HUES6 (cell line): ENCODE data around the gene MED27.

Experiments used
- H3K27ac ChIP-seq: 2 replicates; pipeline ENCODE4 v1.7.0; 2013; ENCODE audit warnings: low read depth, mild to moderate bottlenecking, low read length, inconsistent platforms
- H3K27me3 ChIP-seq: 2 replicates; pipeline ENCODE4 v1.6.1; 2013; ENCODE audit warnings: low read length; ENCODE audit not compliant: control insufficient read depth, insufficient read depth
- H3K36me3 ChIP-seq: 2 replicates; pipeline ENCODE4 v1.6.1; 2013; ENCODE audit warnings: low read length; ENCODE audit not compliant: control insufficient read depth, insufficient read depth
- H3K4me1 ChIP-seq: 2 replicates; pipeline ENCODE4 v1.6.1; 2013; ENCODE audit warnings: low read length; ENCODE audit not compliant: control insufficient read depth, insufficient read depth
- H3K4me3 ChIP-seq: 2 replicates; pipeline ENCODE4 v1.5.1; 2013; ENCODE audit warnings: low read depth, low read length
- H3K9ac ChIP-seq: one replicate; pipeline ENCODE4 v1.6.1; 2013; ENCODE audit warnings: mild to moderate bottlenecking, low read length
- H3K9me3 ChIP-seq: 2 replicates; pipeline ENCODE4 v1.6.1; 2013; ENCODE audit warnings: low read depth, low read length; ENCODE audit not compliant: control insufficient read depth, insufficient read depth

MED27 gene

DNA sequence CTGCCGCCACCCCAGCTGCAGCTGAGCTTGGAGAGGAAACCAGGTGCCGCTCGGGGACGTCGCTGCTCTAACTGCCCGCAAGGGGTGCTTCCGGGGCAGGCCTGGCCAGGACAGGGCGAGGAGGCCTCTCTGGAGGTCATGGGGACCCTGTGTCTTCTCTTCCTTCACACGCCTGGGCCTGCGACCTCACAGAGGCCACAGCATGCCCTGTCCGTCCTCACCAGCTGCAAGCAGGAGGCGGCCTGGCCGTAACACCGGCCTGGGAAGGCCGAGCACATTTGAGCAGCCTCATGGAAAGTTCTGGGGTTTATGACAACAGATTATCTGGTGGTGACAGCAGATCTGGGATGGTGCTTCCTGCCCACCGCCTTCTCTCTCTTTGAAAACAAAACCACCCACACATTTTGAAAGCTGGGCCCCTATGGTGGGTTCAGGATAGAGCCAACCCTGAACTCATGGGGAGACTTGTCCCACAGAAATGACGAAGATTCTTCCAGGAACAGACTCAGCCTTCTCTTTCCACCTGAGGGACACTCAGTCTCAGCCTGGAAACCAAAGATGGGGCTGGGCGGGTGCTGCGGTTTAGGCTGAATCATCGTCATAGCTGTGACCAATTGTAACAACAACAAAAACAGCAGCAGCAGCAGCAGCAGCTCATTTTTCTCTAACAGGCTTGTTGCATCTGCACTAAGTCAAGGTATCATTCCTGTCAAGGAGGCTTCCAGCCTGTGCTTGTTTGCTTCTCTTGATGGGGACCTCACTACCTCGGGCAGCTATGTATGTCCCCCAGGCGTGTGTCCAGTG is 240.2 kb downstream of the MED27 start:
- no peak overlapping the region for H3K4me3 ChIP-seq
- H3K27me3 ChIP-seq, result no peaks in the 10 kb centered on the region
- H3K4me1 ChIP-seq, result peaks cover 3% of the 10 kb centered on the region; the same call in 1 of the 2 replicates
- H3K9me3 ChIP-seq, result no peaks in the 10 kb centered on the region
- no peak overlapping the region for H3K9ac ChIP-seq
- no peaks in the 10 kb centered on the region for H3K36me3 ChIP-seq
- no peak overlapping the region for H3K27ac ChIP-seq

DNA sequence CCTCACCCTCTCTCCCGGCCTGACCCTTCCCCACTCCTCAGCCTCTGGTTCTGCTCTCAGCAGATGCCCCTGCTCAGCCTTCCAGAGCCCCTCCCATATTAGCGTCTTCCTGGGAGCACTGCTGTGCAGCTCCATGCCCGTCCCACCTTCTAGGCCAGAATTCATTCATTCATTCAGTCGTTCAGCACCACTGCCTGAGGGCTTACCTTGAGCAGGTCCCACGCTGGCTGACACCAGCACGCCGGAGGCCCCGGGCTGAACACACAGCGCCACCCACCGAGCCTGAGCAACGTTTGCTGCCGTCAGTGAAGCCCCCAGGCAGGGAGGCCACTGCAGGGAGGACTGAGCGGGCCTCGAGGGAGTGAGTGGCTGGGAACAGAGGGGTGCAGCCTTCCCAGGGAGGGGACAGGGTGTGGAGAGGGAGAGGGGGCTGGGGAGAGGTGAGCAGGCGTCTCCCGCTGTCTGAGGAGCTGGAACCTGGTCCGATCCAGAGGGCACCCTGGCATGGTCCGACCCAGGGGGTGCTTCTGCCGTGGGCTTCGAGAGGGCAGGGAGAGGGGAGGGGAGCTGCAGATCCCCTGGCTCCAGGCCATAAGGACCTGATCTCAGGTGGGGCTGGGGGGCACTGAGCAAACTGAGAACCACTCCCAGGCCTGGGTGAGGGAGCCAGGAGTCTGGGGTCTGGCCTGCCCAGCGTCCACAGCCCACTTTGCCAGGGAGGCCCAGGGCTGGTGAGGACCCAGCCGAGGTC is 241.0 kb downstream of the MED27 start:
- Histone ChIP-seq H3K9me3 (peaks cover 7% of the 10 kb centered on the region), H3K4me3 (no peak overlapping the region), H3K4me1 (peaks cover 3% of the 10 kb centered on the region; the same call in 1 of the 2 replicates), H3K27ac (no peak overlapping the region), H3K36me3 (no peaks in the 10 kb centered on the region), H3K27me3 (no peaks in the 10 kb centered on the region), H3K9ac (no peak overlapping the region)

DNA sequence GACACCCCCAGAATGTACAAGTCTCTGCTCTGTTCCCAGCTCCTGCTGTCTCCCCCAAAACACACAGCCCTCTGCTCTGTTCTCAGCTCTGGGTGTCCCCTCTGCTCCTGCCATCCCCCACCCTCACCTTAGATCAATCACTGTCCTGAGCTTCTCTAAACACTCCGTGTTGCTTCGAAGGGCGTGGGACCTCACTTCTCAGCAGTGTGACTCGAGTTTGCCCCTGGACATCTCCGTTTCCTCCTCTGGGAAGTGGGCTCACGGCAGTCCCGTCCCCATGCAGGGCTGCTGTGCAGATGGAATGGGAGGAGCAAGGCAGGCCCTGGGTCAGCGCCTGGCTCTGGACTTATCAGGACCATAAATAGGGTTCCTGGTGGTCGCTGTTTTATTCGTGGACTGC is 241.8 kb downstream of the MED27 start:
- no peak overlapping the region for H3K9ac ChIP-seq
- H3K4me1 ChIP-seq, result peaks cover 3% of the 10 kb centered on the region; the same call in 1 of the 2 replicates
- no peak overlapping the region for H3K27ac ChIP-seq
- H3K9me3 ChIP-seq, result peaks cover 14% of the 10 kb centered on the region
- H3K36me3 ChIP-seq, result no peaks in the 10 kb centered on the region
- no peaks in the 10 kb centered on the region for H3K27me3 ChIP-seq
- no peak overlapping the region for H3K4me3 ChIP-seq

DNA sequence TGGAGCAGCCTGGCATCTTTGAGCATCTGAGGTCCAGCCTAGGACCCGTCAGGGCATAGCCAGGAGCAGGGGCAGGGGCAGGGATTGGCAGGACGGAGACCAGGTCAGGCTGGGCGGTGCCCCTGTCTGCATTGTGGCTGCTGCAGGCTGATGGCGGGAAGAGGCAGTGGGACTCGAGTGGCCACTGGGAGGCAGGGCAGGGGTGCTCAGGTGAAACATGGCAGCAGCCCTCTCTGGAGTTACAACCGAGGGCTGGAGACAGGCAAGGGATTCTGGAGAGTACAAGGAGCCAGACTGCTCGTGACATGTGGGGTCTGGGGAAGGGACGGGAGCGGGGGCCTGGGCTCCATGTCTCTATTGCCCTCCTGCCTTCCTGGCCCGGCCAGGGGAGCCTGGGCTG is 242.4 kb downstream of the MED27 start:
- peaks cover 14% of the 10 kb centered on the region for H3K9me3 ChIP-seq
- H3K4me3 ChIP-seq, result no peak overlapping the region
- no peaks in the 10 kb centered on the region for H3K36me3 ChIP-seq
- no peak overlapping the region for H3K9ac ChIP-seq
- no peaks in the 10 kb centered on the region for H3K27me3 ChIP-seq
- peaks cover 3% of the 10 kb centered on the region; the same call in 1 of the 2 replicates for H3K4me1 ChIP-seq
- no peak overlapping the region for H3K27ac ChIP-seq

DNA sequence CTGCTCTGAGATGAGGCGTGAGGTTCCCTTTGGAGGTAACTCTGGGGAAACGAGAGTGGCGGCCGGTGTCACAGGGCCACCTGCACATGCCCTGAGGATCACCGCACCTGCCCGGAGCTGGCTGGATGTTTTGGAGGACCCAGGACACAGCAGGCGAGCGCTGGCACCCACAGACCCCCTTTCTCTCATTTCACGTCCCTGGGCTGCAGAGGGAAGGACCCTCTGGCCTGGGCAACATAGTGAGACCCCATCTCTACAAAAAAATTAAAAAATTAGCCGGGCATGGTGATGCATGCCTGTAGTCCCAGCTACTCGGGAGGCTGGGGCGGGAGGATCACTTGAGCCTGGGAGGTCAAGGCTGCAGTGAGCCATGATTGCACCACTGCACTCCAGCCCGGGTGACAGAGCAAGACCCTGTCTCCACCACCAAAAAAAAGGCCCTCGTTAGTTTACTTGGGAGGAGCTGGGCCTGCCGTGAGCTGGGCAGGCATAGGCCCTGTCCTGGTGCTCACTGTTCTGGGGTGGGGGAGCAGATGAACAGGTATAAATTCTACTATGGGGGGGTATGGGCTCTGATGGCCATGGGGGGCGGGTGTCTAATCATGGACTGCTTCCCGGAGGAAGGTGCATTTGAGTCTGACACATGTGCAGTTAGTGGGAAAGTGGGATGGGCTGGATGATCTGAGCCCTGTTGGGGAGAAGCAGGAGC is 242.9 kb downstream of the MED27 start:
- no peak overlapping the region for H3K9ac ChIP-seq
- peaks cover 14% of the 10 kb centered on the region for H3K9me3 ChIP-seq
- no peaks in the 10 kb centered on the region for H3K27me3 ChIP-seq
- peaks cover 3% of the 10 kb centered on the region; the same call in 1 of the 2 replicates for H3K4me1 ChIP-seq
- H3K27ac ChIP-seq, result no peak overlapping the region
- no peak overlapping the region for H3K4me3 ChIP-seq
- no peaks in the 10 kb centered on the region for H3K36me3 ChIP-seq

DNA sequence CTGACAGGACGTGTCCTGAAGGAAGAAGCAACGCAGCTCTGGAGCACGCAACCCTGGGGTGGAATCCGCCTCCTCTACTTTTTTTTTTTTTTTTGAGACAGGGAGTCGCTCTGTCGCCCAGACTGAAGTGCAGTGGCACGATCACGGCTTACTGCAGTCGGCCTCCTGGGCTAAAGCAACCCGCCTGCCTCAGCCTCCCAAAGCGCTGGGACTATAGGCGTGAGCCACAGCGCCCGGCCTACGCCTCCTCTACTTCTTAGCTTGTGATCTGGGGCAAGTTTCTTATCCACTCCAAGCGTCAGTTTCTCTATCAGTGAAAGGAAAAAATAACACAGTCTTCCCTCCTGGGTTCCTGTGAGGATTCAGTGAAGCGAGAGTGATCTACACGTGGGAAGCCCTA is 243.6 kb downstream of the MED27 start:
- Histone ChIP-seq H3K4me1 (peaks cover 3% of the 10 kb centered on the region; the same call in 1 of the 2 replicates), H3K9me3 (peaks cover 14% of the 10 kb centered on the region), H3K36me3 (no peaks in the 10 kb centered on the region), H3K9ac (no peak overlapping the region), H3K27me3 (no peaks in the 10 kb centered on the region), H3K4me3 (no peak overlapping the region), H3K27ac (no peak overlapping the region)

DNA sequence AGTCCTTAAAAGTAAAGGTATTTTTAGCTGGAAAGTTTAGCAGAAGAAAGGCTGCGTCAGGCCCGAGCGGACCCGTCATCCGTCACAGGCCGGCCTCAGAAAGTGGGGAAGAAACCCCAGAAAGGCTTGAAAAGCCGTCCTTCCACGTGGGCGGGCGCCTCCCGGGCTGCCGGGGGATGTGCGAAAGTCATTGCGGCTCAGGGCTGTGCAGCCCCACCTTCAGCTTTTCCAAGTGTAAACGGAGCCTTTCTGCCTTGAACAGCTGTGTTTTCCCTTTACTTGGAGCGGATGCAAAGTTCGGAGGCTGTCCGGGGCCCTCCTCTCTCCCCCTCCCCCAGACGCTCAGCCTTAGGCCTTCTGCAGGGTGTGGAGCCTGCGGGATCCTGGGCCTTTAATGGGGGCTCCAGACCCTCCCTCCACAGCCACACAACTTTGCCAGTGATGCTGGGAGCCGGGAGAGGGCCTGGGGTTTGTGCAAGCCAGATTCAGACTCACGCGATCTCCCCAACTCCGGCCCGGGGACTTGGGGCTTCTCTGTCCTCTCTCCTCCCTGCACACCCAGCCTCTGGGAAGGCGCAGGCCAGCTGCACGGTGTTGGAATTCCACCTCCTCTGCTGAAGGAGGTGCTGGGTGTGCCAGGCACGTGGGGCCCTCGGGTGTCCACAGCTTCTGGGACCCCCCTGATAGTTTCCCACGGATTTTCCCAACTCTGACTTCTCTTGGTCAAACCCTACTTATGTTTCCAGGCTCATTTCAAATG is 244.3 kb downstream of the MED27 start:
- no peak overlapping the region for H3K4me3 ChIP-seq
- H3K9ac ChIP-seq, result no peak overlapping the region
- H3K36me3 ChIP-seq, result no peaks in the 10 kb centered on the region
- H3K4me1 ChIP-seq, result peaks cover 3% of the 10 kb centered on the region; the same call in 1 of the 2 replicates
- H3K27ac ChIP-seq, result no peak overlapping the region
- peaks cover 14% of the 10 kb centered on the region for H3K9me3 ChIP-seq
- H3K27me3 ChIP-seq, result no peaks in the 10 kb centered on the region

DNA sequence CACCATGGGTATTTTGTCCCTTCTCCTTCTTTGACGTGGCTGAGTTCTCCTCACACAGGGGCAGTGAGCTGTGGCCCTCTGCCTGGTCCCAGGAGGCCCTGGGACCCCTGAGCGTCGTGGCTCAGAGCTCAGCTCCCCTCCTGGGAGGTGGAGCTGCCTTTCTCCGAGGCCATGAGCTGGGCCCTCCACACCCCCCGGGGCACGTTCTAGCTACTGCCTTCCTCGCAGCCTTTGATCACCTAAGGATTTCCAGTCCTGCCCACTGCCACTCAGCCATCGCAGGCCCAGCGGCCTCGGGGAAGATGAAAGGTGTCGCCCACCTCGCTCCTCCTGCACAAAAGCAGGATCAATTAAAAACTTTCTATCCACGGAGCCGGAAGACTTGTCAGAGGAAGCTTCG is 244.9 kb downstream of the MED27 start:
- Histone ChIP-seq H3K9ac (no peak overlapping the region), H3K27me3 (no peaks in the 10 kb centered on the region), H3K4me1 (peaks cover 3% of the 10 kb centered on the region; the same call in 1 of the 2 replicates), H3K36me3 (no peaks in the 10 kb centered on the region), H3K9me3 (peaks cover 14% of the 10 kb centered on the region), H3K4me3 (no peak overlapping the region), H3K27ac (no peak overlapping the region)

DNA sequence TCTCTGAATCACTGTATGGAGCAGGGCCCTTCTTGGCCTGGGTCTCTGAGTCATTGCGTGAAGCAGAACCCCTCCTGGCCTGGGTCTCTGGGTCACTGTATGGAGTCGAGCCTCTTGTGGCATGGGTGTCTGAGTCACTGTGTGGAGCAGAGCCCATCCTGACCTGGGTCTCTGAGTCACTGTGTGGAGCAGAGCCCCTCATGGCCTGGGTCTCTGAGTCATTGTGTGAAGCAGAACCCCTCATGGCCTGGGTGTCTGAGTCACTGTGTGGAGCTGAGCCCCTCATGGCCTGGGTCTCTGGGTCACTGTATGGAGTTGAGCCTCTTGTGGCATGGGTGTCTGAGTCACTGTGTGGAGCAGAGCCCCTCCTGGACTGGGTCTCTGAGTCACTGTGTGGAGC is 245.8 kb downstream of the MED27 start:
- H3K4me1 ChIP-seq, result peaks cover 3% of the 10 kb centered on the region; the same call in 1 of the 2 replicates

DNA sequence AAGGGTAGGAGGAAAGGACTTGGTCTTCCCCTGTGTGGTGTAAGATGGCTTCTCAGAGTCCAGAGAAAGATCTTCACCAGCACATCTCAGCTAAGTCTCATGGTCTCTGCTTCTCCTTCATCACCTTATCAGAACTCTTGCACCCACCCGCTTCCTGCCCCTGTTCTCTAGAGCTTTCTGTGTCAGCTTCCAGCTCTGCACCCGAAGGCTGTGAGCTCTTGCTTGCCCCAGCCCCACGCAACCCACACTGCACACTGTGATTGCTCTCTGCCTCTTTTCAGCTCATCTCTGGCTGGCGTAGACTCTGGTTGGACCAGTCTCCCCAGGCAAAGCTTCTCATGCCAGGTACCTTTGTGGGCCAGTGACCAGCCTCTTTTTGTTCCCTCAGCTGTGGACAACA is 246.6 kb downstream of the MED27 start:
- H3K36me3 ChIP-seq, result no peaks in the 10 kb centered on the region

More for the DNA sequence above, 245.8 kb downstream of the MED27 start:
- peaks cover 14% of the 10 kb centered on the region for H3K9me3 ChIP-seq
- H3K9ac ChIP-seq, result no peak overlapping the region
- H3K27ac ChIP-seq, result no peak overlapping the region
- no peak overlapping the region for H3K4me3 ChIP-seq
- no peaks in the 10 kb centered on the region for H3K27me3 ChIP-seq
- H3K36me3 ChIP-seq, result no peaks in the 10 kb centered on the region

More for the DNA sequence above, 246.6 kb downstream of the MED27 start:
- Histone ChIP-seq H3K27ac (no peak overlapping the region), H3K4me3 (no peak overlapping the region), H3K4me1 (peaks cover 3% of the 10 kb centered on the region; the same call in 1 of the 2 replicates), H3K27me3 (no peaks in the 10 kb centered on the region), H3K9ac (no peak overlapping the region), H3K9me3 (peaks cover 14% of the 10 kb centered on the region)
